DMS 273 (cell line): ENCODE results near the gene MYLK4.

ENCODE experiments used
- DNase-seq: peaks from one replicate; lab custom pipeline; 2025; ENCODE audit not compliant: unreplicated experiment; lab: John Stamatoyannopoulos, UW

Gene MYLK4

DNA sequence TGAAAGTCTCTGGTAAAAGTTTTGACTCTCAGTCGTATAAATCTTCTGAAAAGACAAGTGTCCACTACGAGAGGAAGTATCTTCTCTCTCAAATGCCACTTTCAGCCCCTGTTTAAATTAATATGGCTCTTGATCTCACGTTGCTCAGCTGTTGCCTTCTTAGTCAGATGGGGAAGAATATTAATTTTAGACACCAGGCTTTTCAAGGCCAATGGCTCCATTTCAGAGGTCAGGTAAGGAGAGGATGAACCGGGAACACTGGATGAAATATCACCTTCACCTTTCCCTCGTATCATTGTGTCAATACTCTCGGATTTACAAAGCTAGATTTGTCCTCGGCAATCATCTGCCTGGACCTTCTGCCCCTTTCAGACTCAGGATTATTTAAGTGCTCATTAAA is at the start of gene MYLK4:
Gene MYLK4, minus strand, starts transcription at position 91 of the 400 bp plus-strand sequence. CDS start 1,628 bp downstream, outside the sequence.
- no peak for DNase-seq

DNA sequence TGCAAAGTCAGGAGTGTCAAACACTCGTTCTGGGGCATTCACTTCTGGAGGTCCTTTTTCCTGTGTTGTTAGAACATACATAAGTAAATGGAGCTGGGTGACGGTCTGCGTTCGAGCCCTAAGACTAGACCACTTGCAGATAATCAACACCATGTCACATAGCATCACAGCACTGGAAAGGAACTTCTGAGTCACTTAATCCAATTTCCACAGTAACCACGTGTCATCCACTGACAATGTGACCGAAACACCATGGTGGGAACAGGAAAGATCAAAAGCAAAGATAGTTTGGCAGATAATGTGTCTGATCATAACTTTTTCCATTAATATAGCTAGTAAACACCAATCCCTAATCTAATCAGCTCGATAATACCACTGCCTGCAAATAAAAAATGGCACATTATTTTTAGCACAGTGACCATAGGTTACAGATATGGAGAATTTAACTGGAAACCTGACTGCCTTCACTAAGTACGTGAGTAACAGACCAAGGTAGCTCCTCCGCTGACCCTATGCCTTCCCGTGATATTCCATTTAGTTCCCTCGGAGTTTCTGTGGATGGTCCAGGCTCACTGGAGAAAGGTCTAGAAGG is 49.3 kb upstream of the MYLK4 start:
- DNase-seq = no peak

DNA sequence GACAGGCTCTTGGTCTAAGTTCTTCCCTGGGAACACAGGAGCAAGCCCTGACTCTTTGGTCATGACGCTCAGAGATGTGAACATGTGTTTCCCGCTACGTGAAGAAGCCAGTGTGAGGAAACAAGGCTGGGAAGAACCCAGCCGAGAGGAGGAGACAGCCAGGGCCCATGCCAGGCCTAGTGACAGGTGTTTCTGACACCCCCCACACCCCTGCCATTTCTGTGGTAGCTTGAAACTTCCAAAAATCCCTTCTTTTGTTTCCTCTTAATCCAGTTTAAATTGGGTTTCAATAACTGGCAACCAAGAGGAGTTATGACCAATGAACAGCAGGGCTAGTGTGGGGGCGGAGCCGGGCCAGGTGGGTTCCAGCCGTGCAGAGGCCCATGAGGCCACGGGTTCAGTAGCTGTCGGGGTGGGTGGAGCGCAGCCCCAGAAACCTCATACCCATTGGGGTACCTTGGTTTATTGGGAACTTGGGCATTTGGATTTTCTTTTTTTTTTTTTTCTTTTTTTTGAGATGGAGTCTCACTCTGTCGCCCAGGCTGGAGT is 47.9 kb upstream of the MYLK4 start:
- no peak for DNase-seq

DNA sequence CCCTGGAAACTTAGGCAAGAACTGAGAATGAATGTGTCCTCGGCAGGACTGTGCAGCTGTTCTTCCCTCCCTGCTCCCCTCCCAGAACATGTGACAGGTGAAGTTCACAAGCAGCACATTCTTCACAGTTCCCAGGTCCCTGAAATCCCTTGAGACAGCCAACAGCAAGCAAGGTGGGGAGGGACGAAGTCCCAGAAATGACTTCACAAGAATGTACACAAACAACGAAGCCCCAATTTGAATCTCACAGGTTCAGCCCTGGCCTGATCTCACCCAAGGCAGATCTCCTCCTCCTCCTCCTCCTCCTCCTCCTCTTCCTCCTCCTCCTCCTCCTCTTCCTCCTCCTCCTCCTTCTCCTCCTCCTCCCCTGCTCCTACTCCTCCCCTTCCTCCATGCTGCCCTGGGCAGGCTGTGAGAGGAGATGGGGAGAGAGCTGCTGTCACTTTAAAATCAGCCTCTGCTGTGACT is 46.9 kb upstream of the MYLK4 start:
- DNase-seq = no peak

DNA sequence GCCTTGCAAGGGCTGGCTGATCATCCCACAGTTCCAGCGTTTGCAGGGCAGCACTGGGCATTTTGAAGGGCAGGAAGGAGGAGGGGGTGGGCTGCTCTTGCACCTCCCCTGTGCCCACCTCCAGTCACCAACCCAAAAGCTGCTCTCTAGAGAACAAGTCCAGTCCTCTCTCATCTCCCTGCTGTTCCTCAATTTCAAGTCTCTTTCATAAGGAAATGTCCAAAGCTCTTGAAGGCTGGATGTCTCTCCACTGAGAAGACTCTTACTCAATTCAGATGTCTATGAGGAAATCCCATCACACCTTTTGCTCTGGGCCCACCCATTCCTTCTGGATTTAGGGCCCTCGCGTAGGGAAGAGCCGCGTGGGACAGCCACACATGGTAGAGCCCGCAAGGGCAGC is 46.1 kb upstream of the MYLK4 start:
- DNase-seq = no peak

DNA sequence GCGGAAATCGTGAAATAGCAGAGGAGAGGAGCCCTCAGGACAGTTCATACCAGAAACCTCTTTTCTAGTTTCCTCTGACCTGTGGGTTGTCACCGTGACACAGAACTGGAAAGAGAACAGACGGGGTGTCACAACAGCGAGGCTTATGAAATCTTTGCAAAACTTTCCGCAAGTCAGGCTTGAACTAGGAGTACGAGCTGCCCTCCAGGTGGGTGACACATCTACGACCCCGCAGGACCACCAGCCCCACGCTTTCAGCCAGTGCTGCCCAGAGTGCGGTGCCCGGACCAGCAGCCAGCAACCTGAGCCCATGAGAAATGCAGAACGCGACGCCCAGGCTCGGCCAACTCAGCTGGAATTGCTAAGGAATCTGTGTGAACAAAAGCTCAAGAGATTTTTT is 45.2 kb upstream of the MYLK4 start:
- no peak for DNase-seq

DNA sequence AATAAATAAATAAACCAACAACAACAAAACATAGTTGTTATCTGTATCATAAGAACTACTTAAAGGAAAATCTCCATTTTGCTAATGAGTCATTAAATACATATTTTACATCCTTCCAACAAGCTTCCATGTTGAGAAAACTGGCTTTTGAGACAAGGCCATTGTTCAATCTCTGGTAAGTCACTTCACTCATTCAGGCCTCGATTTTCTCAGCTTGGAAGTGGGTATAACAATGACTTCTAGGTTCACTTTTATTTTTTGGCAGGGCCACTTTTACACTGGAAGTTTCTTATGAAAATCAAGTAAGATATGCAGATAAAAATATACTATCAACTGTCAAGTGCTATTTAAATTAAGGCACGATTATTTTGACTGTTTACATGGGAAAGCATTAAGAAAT is 44.4 kb upstream of the MYLK4 start:
- DNase-seq = no peak

DNA sequence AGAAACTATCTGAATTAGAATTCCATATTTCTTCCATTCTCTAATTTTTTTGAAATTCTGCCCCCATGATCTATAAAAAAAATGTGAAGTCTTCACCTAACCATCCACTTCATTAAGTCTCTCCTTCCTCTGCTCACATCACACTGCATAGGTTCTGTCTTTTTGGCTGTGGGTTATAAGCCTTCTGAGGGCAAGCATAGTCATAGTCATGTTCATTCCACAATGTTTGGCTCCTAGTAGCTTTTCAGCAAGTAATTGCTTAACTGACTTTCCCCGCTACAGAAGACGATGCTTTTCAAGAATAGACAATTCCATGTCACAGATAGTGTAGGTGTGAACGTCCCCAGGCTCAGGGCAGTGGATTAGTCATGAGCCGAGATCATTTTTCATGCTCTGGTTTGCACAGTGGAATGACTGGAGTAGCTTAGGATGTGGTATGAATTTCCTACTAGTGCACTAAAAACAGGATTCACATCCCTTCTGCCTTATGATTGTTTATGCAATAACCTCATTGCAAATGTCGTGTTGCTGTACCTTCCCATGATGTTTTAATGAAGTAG is 43.5 kb upstream of the MYLK4 start:
- DNase-seq = no peak

DNA sequence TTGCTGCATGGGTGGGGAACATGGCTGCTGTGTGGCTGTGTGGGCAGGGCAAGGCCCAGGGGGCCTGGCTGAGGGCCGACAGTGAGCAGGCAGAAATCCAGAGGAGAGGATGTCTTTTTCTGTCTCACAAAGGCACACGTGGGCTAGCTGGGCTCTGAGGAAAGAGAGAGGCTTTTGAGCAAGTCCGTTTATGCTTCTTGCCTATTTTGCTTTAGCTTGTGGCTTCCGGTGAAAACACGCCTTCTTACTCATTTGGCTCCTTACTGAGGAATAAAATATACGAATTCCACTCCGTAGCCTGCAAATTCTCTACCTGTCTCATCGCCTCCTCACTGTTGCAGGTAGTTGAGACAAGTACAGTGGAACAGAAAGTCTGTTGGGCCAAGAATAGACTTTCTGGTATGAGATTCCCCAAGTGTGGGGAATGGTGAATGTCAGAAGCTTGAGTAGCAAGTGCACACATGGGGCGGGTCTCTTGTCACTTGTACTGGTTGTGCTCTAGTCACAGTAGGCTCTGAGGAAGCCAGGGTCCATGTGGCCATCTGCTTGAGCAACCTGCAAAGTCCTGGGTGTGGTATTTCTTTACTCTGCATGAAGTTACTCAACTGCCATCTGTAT is 42.9 kb upstream of the MYLK4 start:
- DNase-seq = no peak

DNA sequence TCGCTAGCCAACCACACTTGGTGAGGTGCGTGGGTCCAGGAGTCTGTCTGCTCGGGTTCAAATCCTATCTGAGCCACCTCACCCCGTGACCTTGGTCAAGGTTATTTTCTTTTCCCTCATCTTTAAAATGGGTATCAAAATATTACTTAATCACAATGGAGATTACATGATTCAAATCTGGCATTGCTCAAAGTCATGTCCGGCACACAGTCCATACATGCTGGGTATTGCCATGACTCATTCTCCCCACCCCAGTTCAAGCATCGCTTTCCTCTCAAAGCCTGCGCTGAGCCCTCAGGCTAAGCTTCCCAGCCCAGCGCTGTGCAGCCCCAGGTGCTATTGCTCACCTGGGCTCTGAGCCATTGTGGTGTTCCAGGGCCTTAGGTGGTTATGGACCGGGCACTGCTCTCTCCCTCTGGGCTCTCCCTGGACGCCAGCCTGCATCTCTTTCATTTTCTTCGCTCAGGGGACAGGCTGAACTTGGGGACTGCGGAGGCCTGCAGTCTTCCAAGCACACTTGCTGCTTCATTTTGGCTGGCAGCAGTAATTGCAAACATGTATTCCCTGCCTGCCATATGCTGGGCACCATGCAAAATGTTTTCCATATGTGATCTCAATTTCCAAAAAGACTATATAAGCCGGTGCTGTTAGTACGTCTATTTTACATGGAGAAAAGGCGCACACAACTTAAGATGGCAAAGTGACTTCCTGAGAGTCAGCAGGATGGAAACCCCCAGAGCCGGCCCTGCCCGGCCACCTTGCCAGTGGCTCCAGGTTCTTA is 41.8 kb upstream of the MYLK4 start:
- DNase-seq = no peak

DNA sequence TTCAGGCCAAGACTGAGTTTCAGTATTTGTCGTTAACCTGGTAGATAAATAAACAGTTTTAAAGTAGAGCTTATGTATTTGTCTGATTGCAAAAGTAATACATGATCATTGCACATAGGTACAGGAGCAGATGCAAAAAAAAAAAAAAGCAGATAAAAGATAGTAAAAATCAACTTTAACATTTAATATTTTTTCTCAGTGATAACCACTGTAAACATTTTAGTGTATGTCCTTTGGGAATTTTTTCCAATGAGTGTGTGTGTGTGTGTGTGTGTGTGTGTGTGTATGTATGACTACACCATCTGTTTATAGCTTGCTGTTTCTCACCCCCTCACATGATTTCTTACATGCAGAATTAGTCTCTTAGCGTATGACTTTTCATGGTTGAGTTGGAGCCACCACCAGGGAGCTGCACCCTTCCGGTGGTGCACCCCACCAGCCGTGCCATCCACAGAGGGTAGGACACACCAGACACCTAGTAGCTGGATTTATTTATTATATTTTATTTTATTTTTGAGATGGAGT is 40.8 kb upstream of the MYLK4 start:
- DNase-seq = peak; percentile 41

DNA sequence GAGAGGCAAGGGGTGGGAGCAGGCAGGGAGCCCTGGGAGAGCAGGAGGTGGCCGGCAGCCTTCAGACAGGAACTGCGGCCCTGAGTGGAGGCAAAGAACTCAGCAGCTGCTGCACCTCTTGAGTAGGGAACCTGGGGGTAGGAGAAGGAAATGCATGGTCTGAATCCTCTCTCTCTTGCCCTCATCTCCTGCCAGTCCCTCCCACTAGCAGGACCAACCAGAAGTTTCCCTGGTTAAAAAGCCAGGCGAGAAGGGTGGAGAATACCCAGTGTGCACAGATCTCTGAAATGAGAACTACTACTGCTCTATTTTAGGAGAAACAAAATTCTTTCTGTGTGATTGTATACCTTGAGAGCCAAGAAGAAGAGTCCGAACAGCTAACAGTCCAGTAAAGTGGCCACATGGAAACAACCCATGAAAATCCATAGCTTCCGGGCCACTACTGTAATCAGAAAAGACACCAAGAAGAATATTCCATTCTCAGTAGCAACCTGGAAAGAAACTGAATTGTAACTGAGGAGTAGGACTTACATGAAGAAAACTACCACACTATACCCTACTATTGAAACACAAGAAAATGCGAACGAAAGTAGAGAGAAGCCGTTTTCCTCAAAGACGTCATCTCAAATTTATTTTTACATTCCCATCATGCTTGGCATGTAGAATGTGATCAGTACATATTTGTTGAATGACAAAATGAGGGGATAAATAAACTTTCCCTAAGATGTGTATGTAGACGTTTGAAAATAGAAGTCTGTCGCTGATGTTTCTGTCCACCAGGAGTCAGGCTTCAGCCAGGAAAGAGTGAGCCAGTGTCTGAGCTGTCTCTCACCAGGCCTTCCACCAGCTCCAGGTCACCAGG is 40.1 kb upstream of the MYLK4 start:
- DNase-seq = peak; percentile 87

DNA sequence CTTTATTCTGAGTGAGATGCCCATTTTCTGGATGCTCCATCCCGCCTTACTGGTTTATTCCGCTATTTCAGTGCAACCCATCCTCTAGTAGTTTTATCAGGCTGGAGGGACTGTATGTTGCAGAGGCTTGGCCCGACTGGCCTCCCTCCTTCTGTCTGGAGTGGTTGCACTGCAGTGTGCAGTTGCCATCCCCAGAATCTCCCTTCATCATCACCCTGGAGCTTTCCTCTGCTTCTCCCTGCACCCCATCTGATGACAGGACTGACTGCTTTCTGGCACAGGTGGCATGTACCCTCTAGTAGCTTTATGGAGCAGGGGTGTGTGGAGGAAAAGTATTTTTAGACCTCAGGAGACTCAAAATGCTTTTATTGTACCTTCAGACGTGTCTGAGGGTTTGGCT is 35.5 kb upstream of the MYLK4 start:
- DNase-seq = no peak

DNA sequence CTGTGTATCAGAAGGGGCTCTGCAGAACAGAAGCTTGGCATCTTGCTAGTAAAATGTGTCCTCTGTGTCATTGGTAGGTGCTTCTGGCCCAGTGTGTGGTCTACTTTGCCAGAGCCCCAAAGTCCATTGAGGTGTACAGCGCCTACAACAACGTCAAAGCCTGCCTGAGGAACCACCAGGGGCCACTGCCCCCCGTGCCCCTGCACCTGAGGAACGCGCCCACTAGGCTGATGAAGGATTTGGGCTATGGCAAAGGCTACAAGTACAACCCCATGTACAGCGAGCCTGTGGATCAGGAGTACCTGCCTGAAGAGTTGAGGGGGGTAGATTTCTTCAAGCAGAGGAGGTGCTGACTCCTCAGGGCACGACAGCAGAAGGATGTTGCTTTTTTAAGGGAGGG is 34.2 kb upstream of the MYLK4 start:
- DNase-seq = no peak

DNA sequence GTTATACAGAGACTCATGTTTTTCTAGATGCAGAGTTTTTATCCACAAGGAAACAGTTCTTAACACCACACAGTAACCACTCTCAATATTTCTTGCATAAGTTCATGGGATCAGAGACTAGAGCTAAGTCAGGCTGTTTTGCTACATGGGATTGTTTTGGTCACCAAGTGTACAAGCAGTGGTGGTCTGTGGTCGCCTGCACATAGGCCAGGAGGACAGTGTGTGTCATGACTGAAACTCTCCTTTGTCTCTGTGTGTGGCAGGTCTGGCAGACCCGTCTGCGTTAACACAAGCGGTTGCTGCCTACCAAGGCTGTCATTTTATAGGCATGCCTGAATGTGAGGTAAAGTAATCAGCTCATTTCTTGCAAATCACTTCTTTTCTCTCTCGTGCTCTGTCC is 33.3 kb upstream of the MYLK4 start:
- no peak for DNase-seq

DNA sequence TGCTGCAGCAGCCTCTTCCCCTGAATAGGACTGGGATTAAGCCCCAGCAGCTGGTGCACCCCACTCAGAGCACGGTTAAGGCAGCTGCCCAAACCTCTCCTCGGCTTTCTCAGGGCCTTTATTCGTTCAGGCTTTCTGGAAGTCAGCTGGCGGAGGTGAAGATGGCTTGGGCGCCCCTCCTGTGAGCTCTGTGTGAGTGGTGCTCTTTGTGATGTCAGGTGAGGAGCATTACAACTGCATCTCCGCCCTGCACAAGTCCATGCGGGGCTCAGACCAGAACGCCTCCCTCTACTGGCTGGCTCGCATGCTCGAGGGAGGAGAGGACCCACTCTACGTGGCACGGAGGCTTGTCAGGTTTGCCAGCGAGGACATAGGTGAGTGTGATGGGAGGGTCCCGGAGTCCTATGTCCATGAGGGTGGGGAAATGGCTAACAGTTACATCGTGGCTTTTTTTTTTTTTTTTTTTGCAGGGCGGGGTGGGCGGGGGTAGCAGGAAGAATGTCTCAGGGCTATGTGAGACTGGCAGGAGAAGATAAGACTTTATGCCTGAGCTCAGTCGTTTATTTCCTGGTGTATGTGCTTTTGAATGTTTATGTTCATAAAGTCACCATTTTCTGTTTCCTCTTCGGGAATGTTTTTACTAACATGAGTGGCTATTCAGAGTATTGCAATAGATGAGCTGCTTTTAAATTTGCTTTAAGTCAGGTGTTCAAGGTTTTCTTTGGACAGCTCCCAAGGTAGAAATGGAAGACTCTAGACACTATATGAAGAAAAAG is 32.7 kb upstream of the MYLK4 start:
- peak; percentile 86 for DNase-seq

DNA sequence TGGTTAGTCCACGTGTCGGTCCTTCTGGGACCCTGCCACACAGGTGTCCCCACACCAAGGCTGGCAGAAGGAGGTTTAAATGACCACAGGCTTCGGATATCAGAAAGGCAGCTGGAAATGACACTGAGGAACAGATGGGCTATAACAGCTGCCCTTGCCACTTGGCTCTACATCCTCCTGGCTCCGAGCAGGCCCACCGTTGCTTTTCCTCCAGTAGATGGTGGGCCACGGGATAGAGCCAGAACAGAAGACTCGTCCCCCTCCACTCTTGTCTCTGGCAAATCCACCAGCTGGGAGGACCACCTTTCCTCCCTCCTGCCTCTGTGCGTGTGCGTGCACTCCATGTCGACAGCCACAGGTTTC is 32.1 kb upstream of the MYLK4 start:
- DNase-seq = peak; percentile 89

DNA sequence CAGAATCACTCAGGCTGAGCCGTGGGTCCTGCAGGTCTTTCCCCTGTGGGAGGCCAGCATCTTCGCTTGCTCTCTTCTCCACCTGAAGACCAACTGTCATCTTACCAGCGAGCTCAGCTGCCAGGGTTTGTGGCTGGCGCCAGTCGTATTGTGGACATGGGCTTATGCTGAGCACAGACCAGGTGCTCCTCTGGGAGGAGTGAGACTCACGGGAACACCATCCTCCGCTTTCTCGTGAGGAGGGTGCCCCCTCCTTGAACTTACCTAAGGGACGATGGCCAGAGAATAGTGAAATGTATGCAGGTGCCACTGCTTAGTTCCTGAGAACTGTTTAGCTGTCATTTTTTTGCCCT is 31.6 kb upstream of the MYLK4 start:
- DNase-seq = peak; percentile 35

DNA sequence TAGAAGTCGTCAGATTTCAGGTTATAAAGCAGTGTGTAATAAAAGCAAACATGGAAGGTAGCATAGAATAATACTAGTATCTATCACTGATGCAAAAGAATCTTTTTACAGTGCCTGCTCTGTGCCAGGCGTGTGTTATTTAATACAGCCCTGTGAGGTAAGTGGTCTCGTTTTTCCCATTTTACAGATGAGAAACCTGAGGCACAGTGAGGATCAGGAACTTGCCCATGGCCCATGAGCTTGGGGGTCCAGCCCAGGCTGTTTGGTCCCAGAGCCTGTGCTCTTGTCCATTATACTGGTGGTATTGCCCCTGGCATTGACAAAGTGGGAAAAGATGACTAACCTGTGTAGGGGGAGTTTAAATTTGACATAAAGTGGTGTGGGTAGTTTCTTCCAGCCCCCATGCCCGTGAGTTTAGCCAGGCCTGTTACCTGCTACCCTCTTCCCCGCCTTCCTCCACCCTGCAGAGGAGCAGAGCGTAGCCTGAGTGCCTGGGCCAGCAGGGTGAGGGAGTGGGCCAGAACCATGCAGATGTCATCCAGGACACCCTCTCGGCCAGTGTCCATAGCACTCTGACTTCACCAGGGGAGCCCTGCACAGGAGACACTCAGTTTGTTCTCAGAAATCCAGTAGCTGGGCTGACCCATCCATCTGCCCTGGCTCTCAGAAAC is 31.1 kb upstream of the MYLK4 start:
- DNase-seq = no peak
